SIG-M5 treated with dmso at 0.1 percent for 504 hours (cell line): ENCODE data around the gene PLA2G2A.
"Not testable (repeated sequence)": the region's sequence is repeated elsewhere in the genome, so short reads cannot be mapped to it uniquely, and the experiment has no call there.

Experiments used
- DNase-seq: peaks from one replicate; lab custom pipeline; 2025; ENCODE audit not compliant: unreplicated experiment; lab: John Stamatoyannopoulos, UW

Gene PLA2G2A, protein sequence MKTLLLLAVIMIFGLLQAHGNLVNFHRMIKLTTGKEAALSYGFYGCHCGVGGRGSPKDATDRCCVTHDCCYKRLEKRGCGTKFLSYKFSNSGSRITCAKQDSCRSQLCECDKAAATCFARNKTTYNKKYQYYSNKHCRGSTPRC

DNA sequence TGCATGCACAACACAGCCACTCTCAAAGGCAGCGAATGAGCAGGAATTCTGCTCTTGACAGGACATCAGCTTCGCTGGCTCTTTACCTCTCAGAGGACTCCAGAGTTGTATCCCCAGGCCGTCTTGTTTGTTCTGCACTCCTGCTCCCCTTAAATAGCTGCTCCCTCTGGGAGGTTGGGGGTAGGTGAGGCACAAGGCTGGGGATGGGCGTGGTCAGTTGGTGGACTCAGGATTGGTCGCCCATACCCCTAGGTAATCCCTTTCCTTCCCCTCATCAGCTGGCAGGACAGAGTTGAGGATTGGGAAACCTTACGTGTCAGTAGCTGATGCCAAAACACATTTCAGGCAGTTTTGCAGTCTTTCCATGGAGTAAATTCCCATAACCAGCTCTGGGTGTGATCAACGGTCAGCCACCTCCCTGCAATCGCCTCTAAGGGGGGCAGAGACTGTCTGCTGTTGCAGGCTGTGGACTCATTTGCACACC is at the start of gene PLA2G2A:
TSS of gene PLA2G2A (minus strand) at position 125 of the 484 bp plus-strand sequence. CDS start 845 bp downstream, outside the sequence.
- DNase-seq = no peak

DNA sequence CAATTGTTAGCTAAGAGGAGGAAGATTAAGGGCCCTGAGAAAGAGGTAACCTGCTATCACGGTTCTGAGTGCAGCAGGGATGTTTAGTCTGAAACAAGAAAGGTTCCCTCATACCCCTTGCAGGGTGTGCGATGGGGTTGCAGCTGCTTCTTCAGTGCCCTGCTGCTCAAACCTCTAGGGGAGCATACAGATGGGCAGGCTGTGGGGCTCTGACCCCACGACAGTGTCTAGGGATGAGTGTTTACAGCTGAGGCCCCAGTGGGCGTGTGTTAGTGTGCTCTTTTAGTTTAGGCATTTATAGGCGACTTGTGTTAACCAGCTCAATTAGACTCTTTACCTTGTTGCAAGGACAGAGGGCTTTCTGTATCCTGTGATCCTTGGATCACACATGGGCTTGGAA is 49.3 kb upstream of the PLA2G2A start:
- no peak for DNase-seq

DNA sequence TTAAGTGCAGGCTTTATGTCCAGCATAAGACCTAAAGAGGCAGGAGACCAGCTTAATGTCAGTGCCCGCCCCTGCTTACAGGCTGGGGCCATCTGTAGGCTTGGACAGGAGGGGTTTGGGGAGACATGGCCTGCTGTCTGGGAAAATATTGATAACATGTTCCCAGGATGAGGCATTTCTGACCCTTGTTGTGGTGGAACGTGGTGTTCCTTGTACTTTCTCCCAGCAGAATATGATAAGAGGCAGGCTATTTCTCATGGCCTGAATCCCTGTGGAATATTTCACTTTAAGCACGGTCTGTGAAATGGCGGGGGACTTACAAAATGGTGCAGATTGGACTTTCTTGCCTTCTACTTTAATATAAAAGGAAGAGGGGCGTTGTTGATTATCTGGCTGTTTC is 48.7 kb upstream of the PLA2G2A start:
- DNase-seq = no peak

DNA sequence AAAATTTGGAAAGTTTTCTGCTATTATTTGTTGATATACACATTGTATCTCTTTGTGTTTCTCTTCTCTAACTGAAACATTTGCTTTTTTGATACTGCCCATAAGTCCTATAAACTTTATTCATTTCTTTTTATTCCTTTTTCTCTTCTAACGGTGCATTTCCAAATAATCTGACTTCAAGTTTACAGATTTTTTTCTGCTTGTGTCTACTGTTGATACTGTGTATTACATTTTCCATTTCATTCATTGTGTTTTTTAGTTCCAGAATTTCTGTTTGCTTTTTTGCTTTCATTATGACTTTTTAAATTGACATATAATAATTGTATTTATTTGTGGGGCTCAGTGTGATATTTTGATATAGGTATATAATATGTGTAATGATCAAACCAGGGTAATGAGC is 38.3 kb upstream of the PLA2G2A start:
- DNase-seq = no peak

DNA sequence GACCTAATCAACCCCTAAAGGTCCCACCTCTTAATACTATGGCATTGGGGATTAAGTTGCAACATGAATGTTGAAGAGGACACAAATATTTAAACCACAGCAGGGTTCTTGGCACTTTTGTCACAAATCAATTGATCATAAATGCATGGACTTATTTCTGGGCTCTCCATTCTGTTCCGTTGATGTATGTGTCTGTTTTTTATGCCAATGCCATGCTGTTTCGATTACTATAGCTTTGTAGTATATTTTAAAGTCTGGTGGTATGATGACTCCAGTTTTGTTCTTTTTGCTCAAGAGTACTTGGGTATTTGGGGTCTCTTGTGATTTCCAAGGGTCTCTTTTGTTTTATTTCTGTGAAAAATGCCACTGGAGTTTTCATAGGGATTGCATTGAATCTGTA is 34.7 kb upstream of the PLA2G2A start:
- DNase-seq = no peak

DNA sequence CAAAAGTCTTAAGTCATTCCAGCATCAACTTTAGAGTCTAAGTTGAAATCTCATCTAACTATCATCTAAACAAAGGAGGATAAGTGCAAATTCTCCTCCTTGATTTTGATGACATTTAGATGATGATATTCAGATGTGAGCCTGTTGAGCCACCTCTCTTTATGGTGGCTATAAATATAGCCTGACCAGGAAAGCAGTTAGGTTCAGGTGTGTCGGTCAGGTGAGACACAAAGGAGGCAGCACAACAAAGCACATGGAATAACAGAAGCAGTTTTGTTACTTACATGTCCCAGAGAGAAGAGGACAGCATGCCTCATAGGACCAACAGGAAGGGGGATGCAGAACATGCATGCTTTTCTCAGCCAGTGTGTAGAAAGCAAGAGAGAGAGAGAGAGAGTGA is 30.6 kb upstream of the PLA2G2A start:
- no peak for DNase-seq

DNA sequence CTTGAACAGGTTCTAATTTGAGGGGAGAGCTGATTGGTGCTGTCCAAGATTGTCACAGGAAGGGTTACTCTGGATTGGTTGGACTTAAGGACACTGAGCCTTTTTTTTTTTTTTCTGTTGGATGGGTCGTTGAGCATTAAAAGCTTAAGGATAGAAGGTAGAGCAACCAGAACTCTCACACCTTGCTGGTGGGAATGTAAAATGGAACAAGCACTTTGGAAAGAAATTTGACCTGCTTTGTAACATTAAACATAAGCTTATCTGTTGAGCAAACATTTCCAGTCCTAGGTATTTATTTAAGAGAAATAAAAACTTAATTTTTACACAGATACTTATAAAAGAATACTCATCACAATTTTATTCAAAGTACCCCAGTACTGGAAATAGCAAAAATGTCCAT is 29.8 kb upstream of the PLA2G2A start:
- DNase-seq = no peak

DNA sequence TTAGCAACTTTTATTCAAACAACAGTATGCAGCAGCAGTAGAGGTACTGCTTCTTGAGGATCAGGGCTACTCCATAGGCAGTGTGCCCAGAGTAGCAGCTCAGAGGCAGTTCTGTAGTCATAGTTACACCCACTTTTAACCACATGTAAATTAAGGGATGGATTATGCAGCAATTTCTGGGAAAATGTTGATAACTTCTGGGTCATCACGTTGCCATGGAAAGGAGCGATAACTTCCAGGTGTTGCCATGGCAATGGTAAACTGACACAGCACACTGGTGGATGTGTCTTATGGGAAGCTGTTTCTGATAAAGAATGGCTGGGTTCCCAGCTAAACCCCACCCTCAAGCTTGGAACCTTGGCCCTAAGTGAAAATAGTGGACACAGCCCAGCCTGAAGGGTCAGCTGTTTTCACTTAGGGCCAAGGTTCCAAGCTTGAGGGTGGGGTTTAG is 29.0 kb upstream of the PLA2G2A start:
- DNase-seq = no peak

DNA sequence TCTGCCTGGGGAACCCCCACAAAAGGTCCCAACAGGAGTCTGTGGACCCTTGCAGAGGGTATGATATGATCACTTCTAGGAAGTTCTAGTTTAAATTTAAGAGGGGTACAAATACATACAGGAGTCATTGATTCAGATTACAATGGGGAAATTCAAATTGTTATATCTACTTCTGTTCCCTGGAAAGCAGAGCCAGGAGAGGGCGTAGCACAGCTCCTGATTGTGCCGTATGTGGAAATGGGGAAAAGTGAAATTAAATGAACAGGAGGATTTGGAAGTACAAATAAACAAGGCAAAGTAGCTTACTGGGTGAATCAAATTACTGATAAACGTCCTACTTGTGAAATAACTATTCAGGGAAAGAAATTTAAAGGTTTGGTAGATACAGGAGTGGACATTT is 19.4 kb upstream of the PLA2G2A start:
- not testable (repeated sequence) for DNase-seq

DNA sequence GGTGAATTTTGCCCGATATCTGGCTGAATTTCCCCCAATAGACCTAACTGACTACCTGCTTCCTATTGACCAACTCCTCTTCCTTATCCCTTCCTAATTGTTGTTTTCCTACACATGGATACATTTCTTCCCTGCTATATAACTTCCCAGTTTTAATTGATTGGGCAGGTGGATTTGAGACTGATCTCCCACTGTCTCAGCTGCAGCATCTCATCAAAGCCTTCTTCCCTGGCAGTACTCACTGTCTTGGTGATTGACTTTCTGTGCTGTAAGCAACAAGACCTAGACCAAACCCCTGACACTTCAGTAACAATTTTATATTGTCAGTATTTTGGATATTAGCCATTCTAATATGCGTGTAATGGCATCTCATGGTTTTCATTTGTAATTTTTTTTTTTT is 11.3 kb upstream of the PLA2G2A start:
- DNase-seq = no peak

DNA sequence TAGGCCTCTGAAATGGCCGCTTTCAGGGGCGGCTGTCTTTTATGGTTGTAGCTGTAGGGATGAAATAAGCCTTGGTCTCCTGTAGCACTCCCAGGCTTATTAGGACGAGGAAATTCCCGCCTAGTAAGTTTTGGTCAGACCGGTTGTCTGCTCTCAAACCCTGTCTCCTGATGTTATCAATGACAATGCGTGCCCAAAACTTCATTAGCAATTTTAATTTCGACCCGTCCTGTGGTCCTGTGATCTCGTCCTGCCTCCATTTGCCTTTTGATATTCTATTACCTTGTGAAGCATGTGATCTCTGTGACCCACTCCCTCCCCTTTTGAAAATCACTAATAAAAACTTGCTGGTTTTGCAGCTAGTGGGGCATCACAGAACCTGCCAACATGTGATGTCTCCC is 10.8 kb upstream of the PLA2G2A start:
- DNase-seq = not testable (repeated sequence)

DNA sequence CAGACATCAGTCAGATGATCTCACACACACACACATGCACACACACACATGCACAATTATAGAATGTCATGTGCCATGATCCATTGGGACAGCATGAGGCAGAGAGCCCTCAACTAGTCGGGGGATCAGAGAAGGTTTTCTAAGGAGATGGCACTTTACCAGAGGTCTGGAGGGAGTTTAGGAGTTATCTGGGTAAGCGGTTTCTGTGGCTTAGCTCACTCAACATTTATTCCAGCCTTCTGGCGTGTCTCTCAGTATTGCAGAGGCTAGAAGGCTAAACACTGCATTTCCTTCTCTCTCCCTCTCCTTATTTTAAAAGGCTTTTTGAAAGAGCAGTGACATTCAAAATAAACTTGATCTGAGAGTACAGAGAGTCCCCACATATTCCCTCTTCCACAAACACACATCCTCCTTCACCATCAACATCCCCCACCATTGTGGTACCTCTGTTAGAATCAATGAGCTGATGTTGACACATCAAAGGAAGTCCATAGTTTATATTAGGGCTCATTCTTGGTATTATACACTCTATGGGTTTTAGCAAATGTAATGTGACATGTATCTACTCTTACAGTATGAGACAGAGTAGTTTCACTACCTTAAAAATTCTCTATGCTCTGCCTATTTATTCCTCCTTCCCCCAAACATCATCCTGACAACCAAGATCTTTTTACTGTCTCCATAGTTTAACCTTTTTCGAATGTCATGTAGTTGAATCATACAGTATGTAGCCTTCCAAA is 9.0 kb upstream of the PLA2G2A start:
- no peak for DNase-seq

DNA sequence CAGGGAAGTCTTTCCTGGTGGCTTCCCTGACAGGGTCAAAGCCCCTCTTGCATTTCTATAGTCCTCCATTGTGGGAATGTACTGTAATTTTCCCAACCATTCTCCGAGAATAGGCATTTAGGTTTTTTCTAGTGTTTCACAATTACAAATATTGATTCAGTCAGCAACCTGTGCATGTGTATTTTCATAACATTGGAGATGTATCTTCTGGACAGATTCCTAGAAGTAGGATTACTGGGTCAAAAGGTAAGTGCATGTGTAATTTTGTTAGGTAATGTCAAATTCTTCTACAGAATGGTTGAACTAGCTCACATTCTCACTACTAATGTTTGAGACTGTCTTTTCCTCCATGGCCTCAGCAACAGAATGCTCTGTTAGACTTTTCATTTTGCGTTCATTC is 8.3 kb upstream of the PLA2G2A start:
- no peak for DNase-seq

DNA sequence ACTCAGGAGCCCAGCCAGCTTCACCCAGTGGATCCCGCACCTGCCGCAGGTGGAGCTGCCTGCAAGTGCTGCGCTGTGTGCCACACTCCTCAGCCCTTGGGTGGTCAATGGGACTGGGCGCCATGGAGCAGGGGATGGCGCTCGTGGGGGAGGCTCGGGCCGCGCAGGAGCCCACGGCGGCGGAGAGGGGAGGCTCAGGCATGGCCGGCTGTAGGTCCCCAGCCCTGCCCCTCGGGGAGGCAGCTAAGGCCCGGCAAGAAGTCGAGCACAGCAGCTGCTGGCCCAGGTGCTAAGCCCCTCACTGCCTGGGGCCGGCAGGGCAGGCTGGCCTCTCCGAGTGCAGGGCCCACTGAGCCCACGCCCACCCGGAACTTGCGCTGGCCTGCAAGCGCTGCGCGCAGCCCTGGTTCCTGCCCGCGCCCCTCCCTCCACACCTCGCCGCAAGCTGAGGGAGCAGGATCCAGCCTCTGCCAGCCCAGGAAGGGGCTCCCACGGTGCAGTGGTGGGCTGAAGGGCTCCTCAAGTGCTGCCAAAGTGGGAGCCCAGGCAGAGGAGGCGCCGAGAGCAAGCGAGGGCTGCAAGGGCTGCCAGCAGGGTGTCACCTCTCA is 5.1 kb upstream of the PLA2G2A start:
- DNase-seq = not testable (repeated sequence)

DNA sequence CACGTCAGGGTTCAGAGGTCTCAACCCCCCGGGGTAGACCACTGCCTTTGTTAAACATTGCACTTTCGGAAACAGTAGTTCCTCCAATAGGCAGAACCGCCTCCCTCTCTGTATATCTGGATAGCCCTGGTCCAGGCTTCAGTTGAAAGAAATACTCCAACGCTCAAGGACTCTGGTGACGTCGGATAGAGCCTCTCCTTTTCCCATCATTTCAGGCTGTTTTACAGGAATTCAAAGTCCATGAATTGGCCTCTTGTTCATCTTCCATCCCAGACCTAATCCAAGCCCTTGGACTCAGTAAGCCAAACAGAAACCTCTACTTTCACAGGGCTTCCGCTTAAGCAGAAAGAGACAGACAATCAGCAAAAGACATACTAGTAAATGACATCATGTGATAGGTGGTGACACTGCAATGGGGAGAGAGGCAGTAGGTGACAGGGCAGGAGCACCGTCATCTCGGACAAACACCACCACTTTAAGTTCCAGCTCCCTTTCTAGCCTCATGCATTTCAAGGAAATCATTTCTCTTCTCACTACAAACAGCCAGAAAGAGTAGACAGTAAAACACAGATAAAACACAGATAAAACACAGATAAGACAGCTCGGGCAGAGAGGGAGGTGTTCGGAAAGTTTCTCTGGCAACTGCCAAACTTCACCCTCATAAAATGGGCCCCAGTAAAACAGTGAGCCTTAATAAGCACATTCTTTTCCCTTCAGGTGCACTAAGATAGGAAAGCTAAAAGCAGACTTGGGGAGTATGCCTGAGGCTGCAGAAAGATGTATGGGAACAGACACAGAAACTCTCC is 2.3 kb upstream of the PLA2G2A start:
- DNase-seq = no peak

DNA sequence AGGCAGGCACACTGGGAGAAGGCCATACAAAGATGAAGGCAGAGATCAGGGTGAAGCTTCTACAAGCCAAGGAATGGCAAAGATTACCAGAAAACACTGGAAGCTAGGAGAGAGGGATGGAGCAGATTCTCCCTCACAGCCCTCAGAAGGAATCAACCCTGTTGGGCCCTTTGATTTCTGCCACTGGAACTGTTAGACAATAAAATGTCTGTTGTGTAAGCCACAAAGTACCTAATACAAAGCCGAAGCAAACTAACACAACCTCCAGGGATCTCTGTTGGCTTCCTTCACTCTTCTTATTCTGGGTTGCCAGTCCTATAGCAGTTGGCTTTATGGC is 1.7 kb upstream of the PLA2G2A start:
- no peak for DNase-seq

DNA sequence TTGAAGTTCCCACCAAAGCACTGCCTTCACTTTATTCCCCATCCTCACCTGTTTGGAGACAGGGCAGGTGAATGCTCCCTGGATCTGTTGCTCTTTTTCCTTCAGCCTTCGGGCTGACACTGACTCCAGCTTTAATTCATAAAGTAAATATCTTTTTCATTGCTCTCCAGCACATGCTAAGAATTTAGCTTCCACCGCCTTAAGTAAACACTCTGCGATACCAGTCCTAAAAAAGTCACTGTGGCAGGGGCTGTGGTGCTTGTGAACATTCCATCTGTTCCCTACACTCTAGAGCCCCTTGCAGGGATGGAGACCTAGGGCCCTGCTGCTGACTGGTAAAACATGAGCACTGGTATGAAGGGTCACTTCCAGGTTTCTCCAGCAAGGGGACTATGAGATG is 896 bp upstream of the PLA2G2A start:
- DNase-seq = no peak

DNA sequence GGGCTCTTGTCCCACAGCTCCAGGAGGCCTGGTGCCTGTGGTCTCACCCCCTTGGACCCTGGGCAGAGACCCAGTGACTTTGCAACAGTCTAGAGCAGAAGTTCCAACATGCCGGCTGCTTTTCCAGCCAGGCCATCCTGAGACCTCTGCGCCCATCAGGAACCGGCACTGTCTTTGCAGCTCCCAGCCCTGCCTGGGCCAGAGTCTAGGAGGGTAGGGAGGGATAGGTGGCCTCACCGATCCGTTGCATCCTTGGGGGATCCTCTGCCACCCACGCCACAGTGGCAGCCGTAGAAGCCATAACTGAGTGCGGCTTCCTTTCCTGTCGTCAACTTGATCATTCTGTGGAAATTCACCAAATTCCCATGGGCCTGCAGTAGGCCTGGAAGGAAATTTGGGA is 1.3 kb downstream of the PLA2G2A start:
- DNase-seq = no peak

DNA sequence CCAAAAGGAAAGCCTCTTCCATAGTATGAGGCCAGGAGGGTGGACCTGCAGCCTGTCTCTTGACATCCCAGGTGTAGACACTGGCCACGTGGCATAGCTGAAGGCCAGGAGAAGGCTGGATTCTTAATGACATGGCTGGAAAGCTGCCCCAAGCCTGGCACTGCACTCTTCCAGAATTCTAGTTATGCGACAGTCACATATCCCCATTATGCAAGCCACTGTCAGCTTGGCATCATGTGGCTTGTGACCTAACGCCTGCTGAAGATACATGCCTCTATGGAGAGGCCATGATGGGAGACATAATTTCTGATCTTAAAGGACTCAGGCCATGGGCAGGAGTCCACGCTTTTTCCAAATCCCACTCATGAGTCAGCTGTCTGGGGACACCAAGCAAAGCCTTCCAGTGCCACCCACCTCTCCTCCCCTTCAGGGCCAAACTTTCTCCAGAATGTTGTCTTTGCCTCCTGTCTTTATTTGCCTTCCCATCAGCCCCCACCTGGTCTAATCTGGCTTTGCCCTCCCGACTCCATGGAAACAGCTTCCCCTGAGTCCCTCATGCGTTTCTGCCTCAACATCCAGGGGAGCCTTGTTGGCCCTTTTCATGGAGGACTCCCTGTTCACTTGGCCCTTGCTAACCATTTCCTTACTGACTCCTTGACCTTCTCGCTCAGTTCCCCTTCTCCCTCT is 3.0 kb downstream of the PLA2G2A start:
- DNase-seq = no peak

DNA sequence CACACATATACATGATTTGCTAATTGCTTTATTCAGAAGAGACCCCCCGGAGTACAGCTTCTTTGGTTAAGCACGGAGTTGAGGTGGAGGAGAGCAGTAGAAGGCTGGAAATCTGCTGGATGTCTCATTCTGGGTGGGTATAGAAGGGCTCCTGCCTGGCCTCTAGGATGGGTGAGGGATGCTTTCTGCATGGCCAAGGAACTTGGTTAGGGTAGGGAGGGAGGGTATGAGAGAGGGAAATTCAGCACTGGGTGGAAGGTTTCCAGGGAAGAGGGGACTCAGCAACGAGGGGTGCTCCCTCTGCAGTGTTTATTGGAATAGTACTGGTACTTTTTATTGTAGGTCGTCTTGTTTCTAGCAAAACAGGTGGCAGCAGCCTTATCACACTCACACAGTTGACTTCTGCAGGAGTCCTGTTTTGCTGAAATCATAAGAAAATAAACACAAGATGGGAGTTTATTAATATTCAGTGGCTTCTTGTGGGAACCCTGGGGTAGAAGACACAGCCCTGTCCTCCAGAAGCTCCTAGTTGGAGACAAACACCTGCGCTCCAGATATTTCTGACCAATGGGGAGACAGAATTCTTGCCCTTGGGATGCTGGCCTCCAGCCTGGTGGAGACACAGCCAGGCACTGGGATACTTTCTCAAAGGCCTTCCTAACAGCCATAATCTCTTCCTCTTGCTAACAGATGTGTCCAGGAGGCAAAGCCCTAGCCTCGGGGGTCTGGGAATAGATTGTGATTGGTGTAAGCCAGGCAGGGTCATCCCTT is 3.8 kb downstream of the PLA2G2A start:
- no peak for DNase-seq
